OCI-LY7 (cell line): ENCODE results near the gene SVOPL. TPM values are rescaled to one million over a fixed set of nuclear protein-coding genes. Genes with fewer than 3 reads are reported as not detected.

Source experiments
- BruUV-seq: library from RNA; stranded (reverse); fragments of 400-500 nt; replicated peaks from 2 replicates; lab custom pipeline; 2021; lab: Mats Ljungman, UMichigan
- CTCF ChIA-PET: fragments of 300-600 bp; sonication (Branson Sonifier 250); formaldehyde crosslinking; loops from one replicate; lab custom pipeline; 2022; ENCODE audit warnings: antibody characterized with exemption; ENCODE audit not compliant: unreplicated experiment; lab: Charles Lee
- POLR2A ChIA-PET: fragments of 300-600 bp; sonication (Branson Sonifier 250); formaldehyde crosslinking; loops from one replicate; lab custom pipeline; 2022; ENCODE audit warnings: antibody characterized with exemption; lab: Charles Lee
- DNase-seq: peaks from one replicate; pipeline ENCODE4 v3.0.0-alpha.2; 2015; ENCODE audit warnings: low spot score
- H2AFZ ChIP-seq: fragments of 200-600 bp; sonication (generic), shearing (Covaris generic); 2 replicates; pipeline ENCODE4 v1.6.1; 2014; ENCODE audit warnings: mild to moderate bottlenecking, antibody characterized with exemption, low read length, moderate library complexity
- H3K27ac ChIP-seq: fragments of 200-600 bp; sonication (generic); 2 replicates; pipeline ENCODE4 v1.5.1; 2014; ENCODE audit warnings: mixed run types, low read depth, mild to moderate bottlenecking, moderate library complexity, low read length, inconsistent platforms; ENCODE audit not compliant: poor library complexity, severe bottlenecking
- H3K36me3 ChIP-seq: fragments of 200-600 bp; sonication (generic); 2 replicates; pipeline ENCODE4 v1.6.1; 2014; ENCODE audit warnings: mild to moderate bottlenecking, antibody characterized with exemption, low read length, moderate library complexity, mixed read lengths; ENCODE audit not compliant: insufficient read depth
- H3K4me1 ChIP-seq: fragments of 200-600 bp; sonication (generic); 2 replicates; pipeline ENCODE4 v1.5.1; 2014; ENCODE audit warnings: mild to moderate bottlenecking, low read length; ENCODE audit not compliant: insufficient read depth, poor library complexity, severe bottlenecking
- H3K4me2 ChIP-seq: fragments of 200-600 bp; sonication (generic); 2 replicates; pipeline ENCODE4 v1.6.1; 2014; ENCODE audit warnings: mild to moderate bottlenecking, low read length
- H3K4me3 ChIP-seq: fragments of 200-600 bp; sonication (generic); 2 replicates; pipeline ENCODE4 v1.5.1; 2014; ENCODE audit warnings: mild to moderate bottlenecking, low read depth, low read length; ENCODE audit not compliant: poor library complexity, severe bottlenecking
- H3K79me2 ChIP-seq: fragments of 200-600 bp; sonication (generic); 2 replicates; pipeline ENCODE4 v1.6.1; 2016; ENCODE audit warnings: low read depth, mild to moderate bottlenecking, low read length, moderate library complexity, mixed read lengths; ENCODE audit not compliant: insufficient read depth
- H3K9me2 ChIP-seq: fragments of 200-600 bp; sonication (generic); 2 replicates; pipeline ENCODE4 v1.6.1; 2016; ENCODE audit warnings: mild to moderate bottlenecking, low read length, mixed read lengths; ENCODE audit not compliant: insufficient read depth
- H3K9me3 ChIP-seq: fragments of 200-600 bp; sonication (generic); 2 replicates; pipeline ENCODE4 v1.6.1; 2014; ENCODE audit warnings: mild to moderate bottlenecking, mixed run types, low read length, mixed read lengths
- H4K20me1 ChIP-seq: fragments of 200-600 bp; sonication (generic); 2 replicates; pipeline ENCODE4 v1.6.1; 2014; ENCODE audit warnings: mild to moderate bottlenecking, antibody characterized with exemption, low read length, moderate library complexity, mixed read lengths; ENCODE audit not compliant: insufficient read depth
- EZH2phosphoT487 ChIP-seq: fragments of 200-600 bp; sonication (generic); IDR thresholded peaks from 2 replicates; pipeline ENCODE4 v1.6.1; 2018; ENCODE audit warnings: low read depth, borderline replicate concordance, mild to moderate bottlenecking, mixed run types, antibody characterized with exemption, low read length, moderate library complexity, mixed read lengths
- intact Hi-C: fragments of 100-400 bp; cut with micrococcal nuclease; formaldehyde crosslinking; loops from one replicate; pipeline ENCODE4 v1.10.0; 2022; ENCODE audit not compliant: unreplicated experiment
- total RNA-seq, 2 experiments: library from RNA; depleted of rRNA in 1 of 2; stranded (reverse); fragments of >200 nt in 1 of 2; shearing (Covaris generic) in 1 of 2; gene quantifications; 2 replicates each; pipeline ENCODE4 v1.2.3, GENCODE V29; 2014 to 2022
- TF ChIP-seq, protein P1 (sequence below): fragments of 200-600 bp; sonication (generic); conservative IDR thresholded peaks from 2 replicates; pipeline ENCODE4 v1.5.1; 2014; ENCODE audit warnings: mild to moderate bottlenecking, antibody characterized with exemption, low read length, moderate library complexity, mixed read lengths

Gene SVOPL
- total RNA-seq, 2 experiments from 2014 or later: not detected

DNA sequence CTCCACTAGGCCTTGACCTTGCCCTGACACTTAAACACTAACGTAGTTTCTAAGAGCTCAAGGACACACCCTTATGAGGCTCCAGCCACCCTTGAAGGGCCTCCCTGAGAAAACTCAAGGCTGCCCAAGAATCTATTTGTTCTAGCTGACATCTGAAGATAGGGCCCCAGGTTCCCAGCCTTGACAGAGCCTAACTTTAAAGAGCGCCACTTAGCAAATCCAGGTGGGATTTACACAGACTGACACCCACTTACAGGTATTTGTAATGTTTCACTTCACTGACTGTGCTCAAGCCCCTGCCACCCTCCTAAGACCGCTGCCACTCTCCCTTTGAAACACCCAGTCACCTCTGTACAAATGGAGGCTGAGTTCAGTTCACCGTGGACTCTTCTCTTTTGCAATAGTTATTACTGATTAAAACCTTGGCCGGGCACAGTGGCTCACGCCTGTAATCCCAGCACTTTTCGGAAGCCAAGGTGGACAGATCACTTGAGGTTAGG is 90.4 kb downstream of the SVOPL start:
- ChIA-PET POLR2A (no interaction called here), CTCF (interaction anchor here (0.6 kb wide), 1 partner anchor 179 kb away, joined by 3 read pairs; no protein-coding TSS in a partner anchor)
- no peak overlapping the region for H2AFZ ChIP-seq

DNA sequence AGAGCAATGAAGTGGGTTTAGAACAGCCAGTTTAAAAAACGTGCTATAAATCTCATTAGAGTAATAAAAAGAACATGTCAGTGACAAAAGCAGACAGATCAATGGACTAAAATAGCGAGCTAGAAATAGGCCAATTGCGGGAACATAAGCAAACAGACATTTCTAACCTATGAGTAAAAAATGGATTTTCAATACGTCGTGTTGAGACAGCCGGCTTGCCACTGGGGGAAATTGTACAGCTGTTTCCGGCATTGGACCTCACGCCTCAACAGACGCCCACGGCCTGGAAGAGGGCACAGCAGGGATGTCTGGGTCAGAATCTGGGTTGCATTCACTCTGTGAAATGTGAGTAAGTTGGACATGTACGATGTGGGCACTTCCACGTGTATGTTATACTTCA is 92.9 kb downstream of the SVOPL start:
- no peaks in the 10 kb centered on the region for H3K36me3 ChIP-seq
- H2AFZ ChIP-seq: no peak overlapping the region
- H4K20me1 ChIP-seq: no peaks in the 10 kb centered on the region
- no peak overlapping the region for H3K4me3 ChIP-seq
- H3K27ac ChIP-seq: no peak overlapping the region
- H3K9me3 ChIP-seq: no peaks in the 10 kb centered on the region
- no peak overlapping the region for H3K4me2 ChIP-seq
- no peaks in the 10 kb centered on the region for H3K4me1 ChIP-seq
- BruUV-seq: no TSS peak
- no peak for DNase-seq
- H3K9me2 ChIP-seq: no peaks in the 10 kb centered on the region
- POLR2A ChIA-PET: no interaction called here
- no peaks in the 10 kb centered on the region for H3K79me2 ChIP-seq
- intact Hi-C loops: no loop called here
- no peak for TF ChIP-seq EZH2phosphoT487
- TF ChIP-seq, protein P1, sequence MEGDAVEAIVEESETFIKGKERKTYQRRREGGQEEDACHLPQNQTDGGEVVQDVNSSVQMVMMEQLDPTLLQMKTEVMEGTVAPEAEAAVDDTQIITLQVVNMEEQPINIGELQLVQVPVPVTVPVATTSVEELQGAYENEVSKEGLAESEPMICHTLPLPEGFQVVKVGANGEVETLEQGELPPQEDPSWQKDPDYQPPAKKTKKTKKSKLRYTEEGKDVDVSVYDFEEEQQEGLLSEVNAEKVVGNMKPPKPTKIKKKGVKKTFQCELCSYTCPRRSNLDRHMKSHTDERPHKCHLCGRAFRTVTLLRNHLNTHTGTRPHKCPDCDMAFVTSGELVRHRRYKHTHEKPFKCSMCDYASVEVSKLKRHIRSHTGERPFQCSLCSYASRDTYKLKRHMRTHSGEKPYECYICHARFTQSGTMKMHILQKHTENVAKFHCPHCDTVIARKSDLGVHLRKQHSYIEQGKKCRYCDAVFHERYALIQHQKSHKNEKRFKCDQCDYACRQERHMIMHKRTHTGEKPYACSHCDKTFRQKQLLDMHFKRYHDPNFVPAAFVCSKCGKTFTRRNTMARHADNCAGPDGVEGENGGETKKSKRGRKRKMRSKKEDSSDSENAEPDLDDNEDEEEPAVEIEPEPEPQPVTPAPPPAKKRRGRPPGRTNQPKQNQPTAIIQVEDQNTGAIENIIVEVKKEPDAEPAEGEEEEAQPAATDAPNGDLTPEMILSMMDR: no peak
- CTCF ChIA-PET: no interaction called here

More for the DNA sequence above, 90.4 kb downstream of the SVOPL start:
- no TSS peak for BruUV-seq
- TF ChIP-seq, protein P1: no peak
- TF ChIP-seq EZH2phosphoT487: no peak
- no peaks in the 10 kb centered on the region for H3K36me3 ChIP-seq
- no peaks in the 10 kb centered on the region for H3K79me2 ChIP-seq
- H4K20me1 ChIP-seq: no peaks in the 10 kb centered on the region
- intact Hi-C loops: no loop called here
- H3K9me2 ChIP-seq: no peaks in the 10 kb centered on the region
- no peak overlapping the region for H3K27ac ChIP-seq
- no peak overlapping the region for H3K4me2 ChIP-seq
- H3K4me1 ChIP-seq: no peaks in the 10 kb centered on the region
- H3K4me3 ChIP-seq: no peak overlapping the region
- DNase-seq: no peak
- no peaks in the 10 kb centered on the region for H3K9me3 ChIP-seq
